ENCODE measurements around the gene FAM117A. TPM values are rescaled to one million over a fixed set of nuclear protein-coding genes. Genes with fewer than 3 reads are reported as not detected.

The FAM117A gene
- polyA plus RNA-seq, 1 of the 3 experiments (the other 2 are of a cell fraction): 7.8 TPM

DNA sequence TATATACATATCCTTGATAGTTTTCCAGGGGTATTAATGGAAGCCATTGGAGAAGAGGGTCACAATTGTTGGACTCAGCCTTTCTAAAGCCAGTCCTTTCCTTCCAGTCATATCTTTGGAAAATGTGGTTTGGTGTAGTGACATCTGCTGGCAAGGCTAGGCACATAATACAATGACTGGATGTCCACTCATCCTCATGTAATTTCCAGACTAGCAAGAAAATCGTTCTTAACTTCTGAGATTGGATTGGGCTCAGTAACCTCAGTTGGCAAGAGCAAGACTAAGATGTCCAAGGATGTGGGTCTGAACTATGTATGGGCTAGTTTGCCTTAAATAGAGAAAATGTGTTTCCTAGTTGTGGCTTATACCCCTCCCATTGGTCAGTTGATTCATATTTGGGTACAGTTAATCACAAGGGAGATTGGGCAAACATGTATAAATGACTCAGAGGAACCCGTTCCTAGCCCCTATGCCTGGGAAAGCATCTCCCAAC lies 15.9 kb upstream of the FAM117A start (continued):
- TF ChIP-seq, protein P1, sequence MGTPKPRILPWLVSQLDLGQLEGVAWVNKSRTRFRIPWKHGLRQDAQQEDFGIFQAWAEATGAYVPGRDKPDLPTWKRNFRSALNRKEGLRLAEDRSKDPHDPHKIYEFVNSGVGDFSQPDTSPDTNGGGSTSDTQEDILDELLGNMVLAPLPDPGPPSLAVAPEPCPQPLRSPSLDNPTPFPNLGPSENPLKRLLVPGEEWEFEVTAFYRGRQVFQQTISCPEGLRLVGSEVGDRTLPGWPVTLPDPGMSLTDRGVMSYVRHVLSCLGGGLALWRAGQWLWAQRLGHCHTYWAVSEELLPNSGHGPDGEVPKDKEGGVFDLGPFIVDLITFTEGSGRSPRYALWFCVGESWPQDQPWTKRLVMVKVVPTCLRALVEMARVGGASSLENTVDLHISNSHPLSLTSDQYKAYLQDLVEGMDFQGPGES (IDR thresholded peaks at IDR 0.05; ENCODE audit: low read depth, low read length): no peak

DNA sequence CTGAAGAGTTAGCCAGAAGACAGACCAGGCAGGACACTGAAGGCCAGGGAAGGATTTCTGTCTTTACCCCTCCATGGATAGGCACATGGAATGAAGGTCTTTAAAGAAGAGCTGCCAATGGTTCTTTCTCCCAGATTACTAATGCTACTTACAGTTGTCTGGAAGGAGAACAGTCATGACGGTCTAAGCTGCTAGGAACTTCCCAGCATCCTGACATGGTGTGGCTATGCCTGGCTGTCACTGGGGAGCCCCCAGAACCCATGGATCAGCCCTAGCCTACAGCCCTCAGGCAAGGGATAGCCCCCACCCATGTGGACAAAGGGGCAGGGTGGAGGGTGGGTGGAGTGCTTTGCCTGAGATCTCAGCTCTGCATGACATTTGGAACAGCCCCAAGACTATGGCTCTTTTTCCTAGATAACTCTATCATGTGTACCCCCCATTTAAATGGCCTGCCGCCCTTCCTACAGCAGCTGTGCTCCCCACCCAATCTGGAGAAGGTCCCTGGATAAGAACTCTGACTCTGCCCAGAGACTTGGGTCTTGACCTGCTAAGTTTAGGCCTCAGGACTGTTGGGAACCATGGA lies 15.3 kb upstream of the FAM117A start:
- Histone ChIP-seq H3K9me2 (no peaks in the 10 kb centered on the region), H2AFZ (ENCODE audit: low read depth) (no peak overlapping the region), H3K79me2 (ENCODE audit: insufficient read depth) (no peaks in the 10 kb centered on the region), H4K20me1 (ENCODE audit: insufficient read depth) (no peaks in the 10 kb centered on the region), H3K9me3 (no peaks in the 10 kb centered on the region), H3K27me3 (ENCODE audit: insufficient read depth) (peaks cover 14% of the 10 kb centered on the region; the same call in 1 of the 2 replicates), H3F3A (replicated peaks; ENCODE audit: insufficient read depth) (no peaks in the 10 kb centered on the region), H3K27ac (ENCODE audit: low read depth in 2 of 2, low read length in 1 of 2) (no peak overlapping the region), H3K9ac (no peak overlapping the region), H3K4me1 (ENCODE audit: control insufficient read depth in 1 of 2, insufficient read depth in 2 of 2, low read depth in 1 of 2, low read length in 1 of 2) (no peaks in the 10 kb centered on the region; a peak in 1 of 4 replicates), H3K4me3 (ENCODE audit: low read depth in 2 of 2, low read length in 1 of 2) (no peak overlapping the region), H3K4me2 (no peak overlapping the region), H3K36me3 (replicated peaks in 1 of 2; ENCODE audit: control insufficient read depth in 1 of 2, insufficient read depth in 2 of 2, low read length in 1 of 2) (no peaks in the 10 kb centered on the region)
- 86% methylated on average over 2 of the region's 2 CpGs for WGBS (ENCODE audit: low lambda C conversion rate)
- POLR2A ChIA-PET: no interaction called here
- no peak for DNase-seq
- CTCF ChIA-PET: interaction anchor here (0.7 to 4.2 kb wide), 14 partner anchors 9 to 690 kb away, joined by 3 to 21 read pairs (median 4); partner anchors contain the start of genes FAM117A, KAT7 and PDK2
- TF ChIP-seq RCOR1 (IDR thresholded peaks at IDR 0.05; ENCODE audit: low read length) (no peak), TCF12 (IDR thresholded peaks at IDR 0.05) (no peak), MEF2A (IDR thresholded peaks at IDR 0.05; ENCODE audit: borderline replicate concordance, low read depth) (no peak), SMC3 (IDR thresholded peaks at IDR 0.05; ENCODE audit: low read depth, low read length) (no peak), ELF1 (IDR thresholded peaks at IDR 0.05) (no peak), MXI1 (IDR thresholded peaks at IDR 0.05; ENCODE audit: low read depth, low read length) (no peak)
- TF ChIP-seq, protein P2, sequence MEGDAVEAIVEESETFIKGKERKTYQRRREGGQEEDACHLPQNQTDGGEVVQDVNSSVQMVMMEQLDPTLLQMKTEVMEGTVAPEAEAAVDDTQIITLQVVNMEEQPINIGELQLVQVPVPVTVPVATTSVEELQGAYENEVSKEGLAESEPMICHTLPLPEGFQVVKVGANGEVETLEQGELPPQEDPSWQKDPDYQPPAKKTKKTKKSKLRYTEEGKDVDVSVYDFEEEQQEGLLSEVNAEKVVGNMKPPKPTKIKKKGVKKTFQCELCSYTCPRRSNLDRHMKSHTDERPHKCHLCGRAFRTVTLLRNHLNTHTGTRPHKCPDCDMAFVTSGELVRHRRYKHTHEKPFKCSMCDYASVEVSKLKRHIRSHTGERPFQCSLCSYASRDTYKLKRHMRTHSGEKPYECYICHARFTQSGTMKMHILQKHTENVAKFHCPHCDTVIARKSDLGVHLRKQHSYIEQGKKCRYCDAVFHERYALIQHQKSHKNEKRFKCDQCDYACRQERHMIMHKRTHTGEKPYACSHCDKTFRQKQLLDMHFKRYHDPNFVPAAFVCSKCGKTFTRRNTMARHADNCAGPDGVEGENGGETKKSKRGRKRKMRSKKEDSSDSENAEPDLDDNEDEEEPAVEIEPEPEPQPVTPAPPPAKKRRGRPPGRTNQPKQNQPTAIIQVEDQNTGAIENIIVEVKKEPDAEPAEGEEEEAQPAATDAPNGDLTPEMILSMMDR (IDR thresholded peaks at IDR 0.05): no peak

DNA sequence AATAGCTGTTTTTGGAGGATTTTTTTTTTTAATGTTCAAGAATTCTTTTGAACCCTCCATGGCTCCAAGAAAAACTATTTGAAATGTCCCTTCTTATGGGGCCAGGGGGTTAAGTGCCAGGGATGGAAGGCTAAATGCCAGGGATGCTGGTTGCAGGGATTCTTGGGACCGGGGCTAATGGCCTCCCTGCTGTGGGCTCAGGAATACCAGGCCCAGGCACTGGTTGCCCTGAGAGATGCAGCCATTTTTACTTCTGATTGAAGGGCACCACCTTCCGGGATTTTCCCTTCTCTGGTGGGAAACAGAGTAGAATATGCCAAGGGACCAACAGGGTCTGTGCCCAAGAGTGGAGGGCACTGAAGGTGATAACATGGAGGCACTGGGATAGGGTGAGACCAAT lies 13.6 kb upstream of the FAM117A start:
- Histone ChIP-seq H3K4me1 (ENCODE audit: control insufficient read depth in 1 of 2, insufficient read depth in 2 of 2, low read depth in 1 of 2, low read length in 1 of 2) (no peaks in the 10 kb centered on the region), H2AFZ (ENCODE audit: low read depth) (no peak overlapping the region), H3K4me3 (ENCODE audit: low read depth in 2 of 2, low read length in 1 of 2) (no peak overlapping the region), H3K9me3 (no peaks in the 10 kb centered on the region), H3K36me3 (replicated peaks in 1 of 2; ENCODE audit: control insufficient read depth in 1 of 2, insufficient read depth in 2 of 2, low read length in 1 of 2) (no peaks in the 10 kb centered on the region), H3K27ac (ENCODE audit: low read depth in 2 of 2, low read length in 1 of 2) (no peak overlapping the region), H4K20me1 (ENCODE audit: insufficient read depth) (no peaks in the 10 kb centered on the region), H3K9ac (no peak overlapping the region), H3K79me2 (ENCODE audit: insufficient read depth) (no peaks in the 10 kb centered on the region), H3K4me2 (no peak overlapping the region), H3K27me3 (ENCODE audit: insufficient read depth) (peaks cover 14% of the 10 kb centered on the region; the same call in 1 of the 2 replicates), H3K9me2 (no peaks in the 10 kb centered on the region), H3F3A (replicated peaks; ENCODE audit: insufficient read depth) (no peaks in the 10 kb centered on the region)
- TF ChIP-seq POLR2AphosphoS5 (IDR thresholded peaks at IDR 0.05; ENCODE audit: low read depth, low read length) (no peak), MXI1 (IDR thresholded peaks at IDR 0.05; ENCODE audit: low read depth, low read length) (no peak), RAD21 (IDR thresholded peaks at IDR 0.05; ENCODE audit: low read length) (no peak), EZH2phosphoT487 (IDR thresholded peaks at IDR 0.05; ENCODE audit: borderline replicate concordance, low read depth) (no peak), TEAD4 (IDR thresholded peaks at IDR 0.05; ENCODE audit: borderline replicate concordance, insufficient read depth) (no peak), TCF12 (IDR thresholded peaks at IDR 0.05) (no peak), FOXM1 (IDR thresholded peaks at IDR 0.05; ENCODE audit: low read depth) (no peak), NRF1 (IDR thresholded peaks at IDR 0.05; ENCODE audit: low read depth, low read length) (no peak), PBX3 (IDR thresholded peaks at IDR 0.05) (no peak)
- POLR2A ChIA-PET: no interaction called here
- CTCF ChIA-PET: interaction anchor here (0.8 to 4.2 kb wide), 10 partner anchors 10 to 369 kb away, joined by 3 to 21 read pairs (median 3); partner anchors contain the start of gene SLC35B1
- no peak for DNase-seq
- WGBS (ENCODE audit: low lambda C conversion rate): 27% methylated on average over 2 of the region's 2 CpGs
